H1 (cell line): ENCODE measurements around the gene MITF. TPM values are rescaled to one million over a fixed set of nuclear protein-coding genes. Genes with fewer than 3 reads are reported as not detected.

Experiments used
- CTCF ChIA-PET: fragments of 300-600 bp; sonication (Branson Sonifier 250); formaldehyde crosslinking; loops from one replicate; lab custom pipeline; 2021; ENCODE audit not compliant: partially characterized antibody; lab: Charles Lee
- POLR2A ChIA-PET: fragments of 300-600 bp; sonication (Branson Sonifier 250); formaldehyde crosslinking; loops from one replicate; lab custom pipeline; 2021; ENCODE audit warnings: inconsistent platforms; ENCODE audit not compliant: partially characterized antibody; lab: Charles Lee
- DNase-seq, 2 experiments: peaks; one replicate each; pipeline versions ENCODE4 v3.0.0 to v3.0.0-alpha.2; 2010 to 2022; ENCODE audit warnings: low spot score in 2 of 2, low read depth in 1 of 2, mixed read lengths in 1 of 2
- FAIRE-seq: peaks from 2 replicates; lab custom pipeline; 2011; peaks lifted over from hg19 to GRCh38; lab: Jason Lieb, UNC
- H2AFZ ChIP-seq: 2 replicates; pipeline ENCODE4 v1.8.1; 2012; ENCODE audit warnings: low read length, inconsistent platforms
- H2AK5ac ChIP-seq: 2 replicates; pipeline ENCODE4 v1.6.1; 2013; ENCODE audit warnings: low read depth, low read length
- H2BK120ac ChIP-seq: replicated peaks from 2 replicates; pipeline ENCODE3; 2013; ENCODE audit warnings: low read depth, low read length, inconsistent platforms
- H2BK12ac ChIP-seq: 2 replicates; pipeline ENCODE4 v1.6.1; 2013; ENCODE audit warnings: low read depth, low read length
- H2BK15ac ChIP-seq: 2 replicates; pipeline ENCODE4 v1.6.1; 2013; ENCODE audit warnings: low read length
- H2BK20ac ChIP-seq: 2 replicates; pipeline ENCODE4 v1.6.1; 2013; ENCODE audit warnings: low read length
- H2BK5ac ChIP-seq: 2 replicates; pipeline ENCODE4 v1.6.1; 2013; ENCODE audit warnings: low read depth, low read length
- H3K14ac ChIP-seq: 2 replicates; pipeline ENCODE4 v1.6.1; 2013; ENCODE audit warnings: inconsistent platforms; ENCODE audit not compliant: insufficient read length
- H3K18ac ChIP-seq: 2 replicates; pipeline ENCODE4 v1.6.1; 2013; ENCODE audit warnings: low read length; ENCODE audit errors: extremely low read depth
- H3K23ac ChIP-seq: 2 replicates; pipeline ENCODE4 v1.6.1; 2013; ENCODE audit warnings: inconsistent platforms; ENCODE audit not compliant: insufficient read length
- H3K23me2 ChIP-seq: 2 replicates; pipeline ENCODE4 v1.6.1; 2013; ENCODE audit warnings: low read depth, low read length
- H3K27ac ChIP-seq: 2 replicates; pipeline ENCODE4 v1.6.1; 2011; ENCODE audit warnings: low read depth, low read length, inconsistent platforms
- H3K27me3 ChIP-seq, 4 experiments: replicated peaks in 1 of 4; 1 replicate in 1 of 4; 2 replicates in 3 of 4; pipeline versions ENCODE4 v1.6.1 to v1.8.1; 2011 to 2013; ENCODE audit warnings: low read length in 3 of 4, mild to moderate bottlenecking in 3 of 4, inconsistent platforms in 2 of 4, mixed read lengths in 2 of 4, moderate library complexity in 1 of 4; ENCODE audit not compliant: control insufficient read depth in 3 of 4, insufficient read depth in 3 of 4; ENCODE audit errors: extremely low read depth in 1 of 4
- H3K36me3 ChIP-seq, 4 experiments: 2 replicates each; pipeline versions ENCODE4 v1.6.1 to v1.8.1; 2011 to 2013; ENCODE audit warnings: mild to moderate bottlenecking in 4 of 4, low read length in 3 of 4, moderate library complexity in 2 of 4, control low read depth in 1 of 4, inconsistent platforms in 1 of 4; ENCODE audit not compliant: insufficient read depth in 4 of 4, control insufficient read depth in 2 of 4
- H3K4ac ChIP-seq: replicated peaks from 2 replicates; pipeline ENCODE3; 2013; ENCODE audit warnings: low read length, low read depth, mixed read lengths, inconsistent platforms; ENCODE audit not compliant: insufficient read length
- H3K4me1 ChIP-seq, 4 experiments: replicated peaks in 1 of 4; 1 replicate in 1 of 4; 2 replicates in 3 of 4; pipeline versions ENCODE4 v1.6.1 to v1.8.1; 2011 to 2013; ENCODE audit warnings: low read length in 3 of 4, inconsistent platforms in 2 of 4, mixed read lengths in 1 of 4; ENCODE audit not compliant: insufficient read depth in 4 of 4, control insufficient read depth in 3 of 4
- H3K4me2 ChIP-seq, 2 experiments: 2 replicates each; pipeline versions ENCODE4 v1.6.1 to v1.8.1; 2011 to 2013; ENCODE audit warnings: low read depth in 2 of 2, low read length in 2 of 2, control low read depth in 1 of 2, inconsistent platforms in 1 of 2, mild to moderate bottlenecking in 1 of 2; ENCODE audit not compliant: insufficient read depth in 1 of 2
- H3K4me3 ChIP-seq, 4 experiments: fragments of 200-600, 300-600 bp in 1 of 4; sonication (generic), shearing (Covaris generic), sonication (Bioruptor Twin) in 1 of 4; 2 replicates each; pipeline versions ENCODE4 v1.5.1 to v1.8.1; 2011 to 2016; ENCODE audit warnings: low read length in 4 of 4, low read depth in 3 of 4, control low read depth in 2 of 4, inconsistent platforms in 2 of 4, mild to moderate bottlenecking in 2 of 4, mixed read lengths in 1 of 4, moderate library complexity in 1 of 4; ENCODE audit not compliant: insufficient read depth in 2 of 4; ENCODE audit errors: extremely low read depth in 1 of 4
- H3K56ac ChIP-seq: replicated peaks from 2 replicates; pipeline ENCODE3; 2013; ENCODE audit warnings: low read depth, mild to moderate bottlenecking, mixed read lengths, low read length, inconsistent platforms; ENCODE audit not compliant: insufficient read length
- H3K79me1 ChIP-seq: 2 replicates; pipeline ENCODE4 v1.6.1; 2013; ENCODE audit warnings: low read depth, low read length, control low read depth
- H3K79me2 ChIP-seq, 2 experiments: 2 replicates each; pipeline versions ENCODE4 v1.6.1 to v1.8.1; 2012 to 2013; ENCODE audit warnings: low read length in 2 of 2, mild to moderate bottlenecking in 2 of 2, inconsistent platforms in 1 of 2; ENCODE audit not compliant: insufficient read depth in 2 of 2, control insufficient read depth in 1 of 2
- H3K9ac ChIP-seq, 4 experiments: replicated peaks in 1 of 4; 1 replicate in 1 of 4; 2 replicates in 3 of 4; pipeline versions ENCODE4 v1.6.1 to v1.8.1; 2011 to 2013; ENCODE audit warnings: low read depth in 3 of 4, low read length in 3 of 4, control low read depth in 2 of 4, mild to moderate bottlenecking in 2 of 4, moderate library complexity in 2 of 4, inconsistent platforms in 1 of 4; ENCODE audit errors: extremely low read depth in 1 of 4
- H3K9me3 ChIP-seq, 2 experiments: 2 replicates each; pipeline versions ENCODE4 v1.6.1 to v1.8.1; 2012 to 2013; ENCODE audit warnings: mild to moderate bottlenecking in 2 of 2, moderate library complexity in 2 of 2, control low read depth in 1 of 2, inconsistent platforms in 1 of 2, low read depth in 1 of 2, low read length in 1 of 2, mixed read lengths in 1 of 2; ENCODE audit not compliant: insufficient read depth in 2 of 2
- H4K20me1 ChIP-seq, 2 experiments: replicated peaks in 1 of 2; 2 replicates each; pipeline versions ENCODE3 to v1.8.1; 2011 to 2013; ENCODE audit warnings: inconsistent platforms in 2 of 2, low read length in 2 of 2, mild to moderate bottlenecking in 1 of 2; ENCODE audit not compliant: insufficient read depth in 2 of 2, control insufficient read depth in 1 of 2
- H4K5ac ChIP-seq: 2 replicates; pipeline ENCODE4 v1.6.1; 2013; ENCODE audit warnings: low read length, low read depth, mixed read lengths, inconsistent platforms; ENCODE audit not compliant: insufficient read length
- H4K8ac ChIP-seq: 2 replicates; pipeline ENCODE4 v1.8.0; 2013; ENCODE audit warnings: mild to moderate bottlenecking, moderate library complexity, low read length, inconsistent platforms; ENCODE audit not compliant: insufficient read depth; ENCODE audit errors: extremely low read depth
- H4K91ac ChIP-seq: replicated peaks from 2 replicates; pipeline ENCODE3; 2013; ENCODE audit warnings: low read length, mixed read lengths, inconsistent platforms; ENCODE audit not compliant: insufficient read length
- CBX8 ChIP-seq: fragments of 300-800, 300-1000 bp; sonication (generic); IDR thresholded peaks from 2 replicates; pipeline ENCODE4 v1.7.1; 2016; ENCODE audit warnings: low read depth, low read length, borderline replicate concordance
- EGR1 ChIP-seq: IDR thresholded peaks from 2 replicates; pipeline ENCODE4 v1.6.1; 2011; ENCODE audit warnings: low read depth, low read length, borderline replicate concordance
- FOSL1 ChIP-seq: IDR thresholded peaks from 2 replicates; pipeline ENCODE4 v1.6.1; 2011; ENCODE audit warnings: mild to moderate bottlenecking, low read depth, low read length, moderate library complexity; ENCODE audit not compliant: insufficient read depth
- HDAC2 ChIP-seq, 2 experiments: fragments of 300-600 bp in 1 of 2; sonication (generic) in 1 of 2; IDR thresholded peaks; 2 replicates each; pipeline ENCODE4 v1.6.1; 2011 to 2012; ENCODE audit warnings: low read depth in 2 of 2, low read length in 2 of 2, mild to moderate bottlenecking in 2 of 2, moderate library complexity in 2 of 2, borderline replicate concordance in 1 of 2, inconsistent platforms in 1 of 2
- HDAC6 ChIP-seq: IDR thresholded peaks from one replicate; pipeline ENCODE4 v1.7.1; 2012; ENCODE audit warnings: low read depth, mild to moderate bottlenecking, inconsistent platforms, low read length, moderate library complexity
- KDM4A ChIP-seq: IDR thresholded peaks from one replicate; pipeline ENCODE4 v1.7.1; 2012; ENCODE audit warnings: low read depth, mild to moderate bottlenecking, moderate library complexity, low read length, inconsistent platforms; ENCODE audit not compliant: severe bottlenecking
- KDM5A ChIP-seq: fragments of 200-600 bp; IDR thresholded peaks from 2 replicates; pipeline ENCODE4 v1.7.1; 2012; ENCODE audit warnings: mild to moderate bottlenecking, low read length, inconsistent platforms, mixed read lengths
- POU5F1 ChIP-seq: IDR thresholded peaks from 2 replicates; pipeline ENCODE4 v1.6.1; 2011; ENCODE audit warnings: low read depth, mild to moderate bottlenecking, low read length, moderate library complexity
- SIN3A ChIP-seq, 2 experiments: IDR thresholded peaks in 1 of 2; conservative IDR thresholded peaks in 1 of 2; 2 replicates each; pipeline ENCODE4 v1.6.1; 2011 to 2012; ENCODE audit warnings: low read length in 2 of 2, improper control_type of control experiment in 1 of 2, low read depth in 1 of 2, mild to moderate bottlenecking in 1 of 2
- SP2 ChIP-seq: IDR thresholded peaks from 2 replicates; pipeline ENCODE4 v1.6.1; 2012; ENCODE audit warnings: mild to moderate bottlenecking, low read length, inconsistent platforms
- SUZ12 ChIP-seq: fragments of 200-600 bp; sonication (generic); IDR thresholded peaks from 2 replicates; pipeline ENCODE4 v1.6.1; 2012; ENCODE audit warnings: mild to moderate bottlenecking, inconsistent platforms, low read length, moderate library complexity, mixed read lengths
- TAF7 ChIP-seq: optimal IDR thresholded peaks from 2 replicates; pipeline ENCODE3; 2011; ENCODE audit warnings: low read depth, mild to moderate bottlenecking, inconsistent platforms, low read length, moderate library complexity, borderline replicate concordance
- ZNF274 ChIP-seq: IDR thresholded peaks from 2 replicates; pipeline ENCODE4 v1.7.0; 2012; ENCODE audit warnings: low read length, borderline replicate concordance; ENCODE audit errors: extremely low read depth
- WGBS, 2 experiments: shearing (Covaris generic) in 1 of 2; methylation state at CpG; one replicate each; pipeline versions ENCODE4 v1.1.6 to v1.1.7; 2013 to 2015; ENCODE audit warnings: low lambda C conversion rate in 2 of 2, mixed read lengths in 2 of 2, inconsistent platforms in 1 of 2, low coverage in 1 of 2, missing lambda C conversion rate in 1 of 2; ENCODE audit not compliant: insufficient replicate concordance in 2 of 2, insufficient coverage in 1 of 2, insufficient read length in 1 of 2; ENCODE audit errors: extremely low coverage in 1 of 2, missing lambda C conversion rate in 1 of 2; 5-methylcytosine and 5-hydroxymethylcytosine counted together
- polyA plus RNA-seq, 7 experiments: library from polyadenylated mRNA; depleted of rRNA in 3 of 7; stranded (reverse) in 5 of 7; unstranded in 2 of 7; fragments of >200 nt in 5 of 7; fragments of 200-250 nt in 2 of 7; gene quantifications; 1 replicate in 5 of 7; 2 replicates in 1 of 7; 4 replicates in 1 of 7; pipeline versions ENCODE4 v1.2.1 to v1.2.3, GENCODE V29; 2011 to 2013; ENCODE audit warnings: missing spikeins in 2 of 7, mixed read lengths in 2 of 7
- total RNA-seq: library from RNA; stranded (reverse); fragmentation: NEBNext Ultra II Directional; extraction: Animal tissue kit (Norgen Biotek cat#: 25700); gene quantifications from 2 replicates; pipeline ENCODE4 v1.2.1, GENCODE V29; 2021

Gene MITF
- total and polyA plus RNA-seq, 2 of the 8 experiments (the other 6 are each of a cell fraction or from before 2014, with no cell fraction given): 0.53 to 1.4 TPM

GRCh38 chr3:69951616-69952015 lies 212.4 kb downstream of the MITF start:
- H3K36me3 ChIP-seq: no peaks in the 10 kb centered on the region
- H3K27ac ChIP-seq: no peak overlapping the region
- H3K23ac ChIP-seq: no peak overlapping the region
- H3K9ac ChIP-seq: no peak overlapping the region
- no peaks in the 10 kb centered on the region for H3K23me2 ChIP-seq
- H3K4me3 ChIP-seq: no peak overlapping the region
- no peak overlapping the region for H2BK15ac ChIP-seq
- H3K4me1 ChIP-seq: no peaks in the 10 kb centered on the region
- no peak overlapping the region for H2AK5ac ChIP-seq
- H3K14ac ChIP-seq: no peak overlapping the region
- CTCF ChIA-PET: interaction anchor here (1.3 to 3.6 kb wide), 2 partner anchors 13 to 31 kb away, joined by 3 to 17 read pairs; no protein-coding TSS in a partner anchor
- H3K9me3 ChIP-seq: no peaks in the 10 kb centered on the region
- no peak overlapping the region for H4K5ac ChIP-seq
- H2BK5ac ChIP-seq: no peak overlapping the region
- FAIRE-seq: no peak
- peaks cover 0 to 1% of the 10 kb centered on the region in 2 experiments for H4K20me1 ChIP-seq
- H4K91ac ChIP-seq: no peak overlapping the region
- no peak overlapping the region for H2BK20ac ChIP-seq
- POLR2A ChIA-PET: no interaction called here
- H4K8ac ChIP-seq: no peak overlapping the region
- H2BK12ac ChIP-seq: no peak overlapping the region
- no peak overlapping the region for H3K4me2 ChIP-seq
- 90% methylated on average over 3 of the region's 3 CpGs; no CpG with 5 or more reads in 1 of the 2 experiments for WGBS, 2 experiments
- H2AFZ ChIP-seq: no peak overlapping the region
- no peak overlapping the region for H3K4ac ChIP-seq
- H3K18ac ChIP-seq: no peak overlapping the region
- no peaks in the 10 kb centered on the region for H3K79me1 ChIP-seq
- H2BK120ac ChIP-seq: no peak overlapping the region
- no peaks in the 10 kb centered on the region for H3K79me2 ChIP-seq
- no peak overlapping the region for H3K56ac ChIP-seq
- no peak for DNase-seq
- no peaks in the 10 kb centered on the region for H3K27me3 ChIP-seq
- no peak for TF ChIP-seq SIN3A (conservative IDR thresholded peaks at IDR 0.05 in 1 of 2, IDR thresholded peaks at IDR 0.05 in 1 of 2; ENCODE audit: low read depth in 1 of 2, low read length in 2 of 2)
- TF ChIP-seq FOSL1: no peak
- no peak for TF ChIP-seq SP2
- no peak for TF ChIP-seq POU5F1
- TF ChIP-seq ZNF274: no peak
- TF ChIP-seq HDAC6: no peak
- no peak for TF ChIP-seq SUZ12
- no peak for TF ChIP-seq KDM5A
- no peak for TF ChIP-seq TAF7
- TF ChIP-seq HDAC2 (IDR thresholded peaks at IDR 0.05; ENCODE audit: borderline replicate concordance in 1 of 2, low read depth in 2 of 2, low read length in 2 of 2): no peak
- no peak for TF ChIP-seq KDM4A
- no peak for TF ChIP-seq CBX8
- no peak for TF ChIP-seq EGR1
